HL-60 (cell line): Measurements from ENCODE around the gene HIPK2.

Experiments used
- DNase-seq, 2 experiments: peaks; one replicate each; pipeline ENCODE4 v3.0.0-alpha.2; 2010 to 2020; ENCODE audit warnings: low read depth in 1 of 2, low spot score in 1 of 2
- H3K27ac ChIP-seq: fragments of 250-450 bp; sonication (Bioruptor Pico); replicated peaks from 2 replicates; pipeline ENCODE4 v1.5.1; 2020; ENCODE audit warnings: mild to moderate bottlenecking, moderate library complexity
- H3K27me3 ChIP-seq: fragments of 250-450 bp; sonication (Bioruptor Pico); 2 replicates; pipeline ENCODE4 v1.5.1; 2021; ENCODE audit warnings: mild to moderate bottlenecking, moderate library complexity; ENCODE audit not compliant: insufficient read depth, poor library complexity, severe bottlenecking
- H3K4me3 ChIP-seq: replicated peaks from 2 replicates; pipeline ENCODE4 v1.5.1; 2011; ENCODE audit warnings: mild to moderate bottlenecking, control low read depth, low read length; ENCODE audit not compliant: insufficient read depth
- CTCF ChIP-seq: IDR thresholded peaks from one replicate; pipeline ENCODE4 v1.5.1; 2011; ENCODE audit warnings: low read length, control low read depth, inconsistent platforms; ENCODE audit not compliant: insufficient read depth
- GABPA ChIP-seq: IDR thresholded peaks from 2 replicates; pipeline ENCODE4 v1.6.1; 2012; ENCODE audit warnings: low read depth
- POLR2AphosphoS5 ChIP-seq: IDR thresholded peaks from 2 replicates; pipeline ENCODE4 v1.6.1; 2012; ENCODE audit warnings: low read depth
- REST ChIP-seq: IDR thresholded peaks from 2 replicates; pipeline ENCODE4 v1.6.1; 2012; ENCODE audit warnings: low read depth; ENCODE audit not compliant: insufficient replicate concordance
- SPI1 ChIP-seq: IDR thresholded peaks from 2 replicates; pipeline ENCODE4 v1.6.1; 2012; ENCODE audit warnings: low read depth, mild to moderate bottlenecking, borderline replicate concordance

HIPK2 gene

DNA sequence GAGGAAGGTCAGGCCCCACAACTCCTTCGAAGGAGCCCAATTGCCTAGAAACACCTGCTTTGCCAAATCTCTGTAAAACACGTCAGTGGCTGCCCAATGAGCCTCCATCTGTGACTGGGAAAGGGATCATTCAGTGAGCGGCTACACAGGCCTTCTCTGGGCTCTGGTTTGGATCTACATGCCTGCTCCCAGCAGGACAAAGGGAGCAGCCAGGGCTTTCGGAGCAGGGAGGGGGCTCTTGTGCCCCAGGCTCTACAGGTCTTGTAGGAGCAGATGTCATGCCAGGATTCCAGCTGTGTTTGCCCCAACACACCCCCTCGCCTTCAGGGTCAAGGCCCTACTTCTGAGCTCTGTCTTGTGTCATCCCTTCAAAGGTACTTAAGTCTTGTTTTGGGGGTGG, 180.8 kb downstream of the HIPK2 start:
- TF ChIP-seq REST = no peak
- TF ChIP-seq SPI1 = no peak
- TF ChIP-seq GABPA = no peak
- no peak for TF ChIP-seq POLR2AphosphoS5
- TF ChIP-seq CTCF = no peak
- Histone ChIP-seq H3K27me3 (no peaks in the 10 kb centered on the region), H3K27ac (no peak overlapping the region), H3K4me3 (no peak overlapping the region)
- DNase-seq = no peak

DNA sequence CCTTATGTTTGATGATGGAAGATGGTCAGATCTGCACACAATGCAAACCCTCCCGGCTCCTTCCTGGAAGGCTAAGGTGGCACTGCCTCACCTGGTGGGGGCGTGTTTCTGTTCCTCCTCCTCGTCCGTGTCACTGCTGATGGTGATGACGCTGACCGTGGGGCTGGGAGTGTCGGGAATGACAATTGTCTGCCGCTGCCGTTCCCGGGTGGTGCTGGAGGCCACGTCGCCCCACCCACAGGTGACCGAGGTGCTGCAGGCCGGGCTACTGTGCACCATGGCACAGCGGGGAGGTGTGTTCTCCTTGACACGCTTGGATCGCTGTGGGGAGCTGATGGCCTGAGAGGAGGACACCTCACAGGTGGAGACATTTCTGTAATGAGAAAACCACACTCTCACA, 181.2 kb downstream of the HIPK2 start:
- TF ChIP-seq POLR2AphosphoS5 = no peak
- TF ChIP-seq SPI1 = no peak
- TF ChIP-seq CTCF = no peak
- TF ChIP-seq GABPA = no peak
- TF ChIP-seq REST = no peak
- Histone ChIP-seq H3K27ac (no peak overlapping the region), H3K27me3 (no peaks in the 10 kb centered on the region), H3K4me3 (no peak overlapping the region)
- DNase-seq = no peak

DNA sequence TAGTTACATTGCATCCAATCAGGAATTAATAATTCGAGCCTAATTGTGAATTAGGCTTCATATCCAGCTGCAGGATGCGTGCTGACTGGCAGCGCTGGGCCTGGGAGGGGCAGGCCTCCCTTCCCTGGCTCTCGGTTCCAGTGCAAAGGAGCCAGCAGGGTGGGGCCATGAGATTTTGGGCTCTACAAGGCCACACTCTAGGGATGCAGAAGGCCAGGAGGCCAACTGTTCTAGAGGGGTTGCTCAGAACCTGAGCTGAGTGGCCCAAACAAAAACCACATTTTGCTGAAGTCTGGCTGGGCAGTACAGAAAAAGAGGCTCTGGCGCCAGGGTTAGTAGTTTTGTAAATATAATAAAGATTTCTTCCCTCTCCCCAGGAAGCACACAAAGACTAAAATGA, 182.0 kb downstream of the HIPK2 start:
- TF ChIP-seq REST = no peak
- TF ChIP-seq POLR2AphosphoS5 = no peak
- no peak for TF ChIP-seq SPI1
- no peak for TF ChIP-seq CTCF
- TF ChIP-seq GABPA = no peak

More for the DNA sequence above, 182.0 kb downstream of the HIPK2 start:
- H3K4me3 ChIP-seq = no peak overlapping the region
- no peaks in the 10 kb centered on the region for H3K27me3 ChIP-seq
- H3K27ac ChIP-seq = no peak overlapping the region
- DNase-seq = no peak
